Measurements from ENCODE around the gene ZNF446.
A peak's percentile ranks its signal among the peaks of the same experiment; 100 is the strongest.

- peak; percentile 14; the same call in 1 of the 2 replicates for TF ChIP-seq JUND (IDR thresholded peaks at IDR 0.05; ENCODE audit: borderline replicate concordance, low read depth, low read length)
- TF ChIP-seq JUND (tag; IDR thresholded peaks at IDR 0.05; ENCODE audit: borderline replicate concordance, low read depth, low read length), result no peak; the same call in 2 of the 3 replicates
- TF ChIP-seq SAFB (IDR thresholded peaks at IDR 0.05; ENCODE audit: borderline replicate concordance, low read depth, low read length), result no peak
- no peak; the same call in 1 of the 2 replicates for TF ChIP-seq ATF1 (CRISPR knock-in tag; IDR thresholded peaks at IDR 0.05)
- TF ChIP-seq ATF1 (tag; IDR thresholded peaks at IDR 0.05), result peak; percentile 89
- no peak for TF ChIP-seq NFXL1 (CRISPR knock-in tag; IDR thresholded peaks at IDR 0.05)
- TF ChIP-seq HDAC2 (IDR thresholded peaks at IDR 0.05), result no peak
- TF ChIP-seq HCFC1 (IDR thresholded peaks at IDR 0.05; ENCODE audit: low read depth, low read length), result peak; percentile 97
- TF ChIP-seq RCOR1 (IDR thresholded peaks at IDR 0.05; ENCODE audit: borderline replicate concordance in 1 of 2, low read depth in 2 of 2, low read length in 2 of 2), result no peak
- TF ChIP-seq FOS (IDR thresholded peaks at IDR 0.05; ENCODE audit: extremely low read depth, insufficient read length), result peak; percentile 51
These were observed 24.6 kb upstream of the ZNF446 start, which contains the start of gene ZNF324B for GRCh38 chr19:58451358-58452101.
